Peyer's patch (tissue), 4 donors: ENCODE results near the gene TARS2.

Source experiments
- CTCF ChIP-seq, 6 experiments: fragments of 450-650 bp in 4 of 6; fragments of 200-600 bp in 2 of 6; sonication (generic) in 1 of 6; IDR thresholded peaks; one replicate each; pipeline ENCODE4 v1.5.1; 2017 to 2019; ENCODE audit warnings: antibody characterized with exemption in 6 of 6, mild to moderate bottlenecking in 3 of 6, moderate library complexity in 1 of 6
- POLR2A ChIP-seq, 2 donors: fragments of 450-650 bp; IDR thresholded peaks; one replicate each; pipeline ENCODE4 v1.5.1; 2017; ENCODE audit warnings: antibody characterized with exemption in 2 of 2, mild to moderate bottlenecking in 2 of 2, moderate library complexity in 2 of 2

DNA sequence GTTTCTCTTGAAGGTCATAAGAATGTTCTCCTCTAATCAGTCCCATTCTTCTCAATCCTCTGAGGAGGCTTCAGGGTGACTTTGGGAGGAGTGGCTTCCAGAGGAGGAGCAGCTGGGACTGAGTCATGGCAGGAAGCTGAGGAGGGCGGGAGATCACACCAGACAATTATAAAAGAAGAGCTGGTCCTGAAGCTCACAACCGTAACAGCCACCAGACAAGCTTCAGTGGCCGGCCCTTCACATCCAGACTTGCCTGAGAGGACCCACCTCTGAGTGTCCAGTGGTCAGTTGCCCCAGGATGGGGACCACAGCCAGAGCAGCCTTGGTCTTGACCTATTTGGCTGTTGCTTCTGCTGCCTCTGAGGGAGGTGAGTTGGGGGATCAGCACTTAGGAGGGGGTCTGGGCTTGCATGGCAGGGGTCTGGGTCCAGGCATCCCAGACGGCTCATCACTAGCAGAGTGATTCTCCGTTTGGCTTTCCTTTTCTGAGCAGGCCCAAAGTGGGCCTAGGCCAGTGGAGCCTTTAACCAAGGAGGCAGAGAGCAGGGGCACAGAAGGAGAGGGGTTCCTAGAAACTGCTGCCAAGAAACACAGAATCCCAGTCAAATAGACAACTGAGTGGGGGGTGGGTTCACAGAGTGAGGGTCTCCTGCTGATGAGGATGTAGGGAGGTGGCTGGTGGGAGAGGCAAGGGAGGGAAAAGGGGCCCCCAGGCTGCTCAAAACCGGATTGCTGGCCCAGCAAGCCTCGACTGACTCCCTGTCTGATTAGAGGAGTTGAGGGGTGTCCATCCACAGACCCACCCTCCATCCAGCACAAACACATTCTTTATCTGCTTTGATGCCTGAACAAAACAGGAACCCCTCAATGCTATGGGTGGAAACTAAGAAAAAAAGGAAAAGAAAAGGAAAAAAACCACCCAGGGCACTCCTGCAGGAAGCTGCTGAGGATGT is 21.0 kb downstream of the TARS2 start, which contains the start of gene ECM1:
- no peak for TF ChIP-seq POLR2A (IDR thresholded peaks at IDR 0.05)
- no peak for TF ChIP-seq CTCF (IDR thresholded peaks at IDR 0.05)
